ENCODE results near the gene ASB11. TPM values are rescaled to one million over a fixed set of nuclear protein-coding genes. Genes with fewer than 3 reads are reported as not detected.

The ASB11 gene
- total RNA-seq, 2 donors from 2014 or later: not detected

GRCh38 chrX:15356444-15356843, 41.0 kb upstream of the ASB11 start:
- no peaks in the 10 kb centered on the region for H3K36me3 ChIP-seq (ENCODE audit: control insufficient read depth, insufficient read depth, low read length)
- H3K9me3 ChIP-seq (ENCODE audit: control insufficient read depth, low read length): no peaks in the 10 kb centered on the region
- H3K27ac ChIP-seq (ENCODE audit: low read depth, low read length): no peak overlapping the region
- H3K27me3 ChIP-seq (ENCODE audit: control insufficient read depth, insufficient read depth, low read length, poor library complexity, severe bottlenecking): no peaks in the 10 kb centered on the region
- Mint-ChIP-seq H3K4me3 (no peak overlapping the region), H3K4me1 (no peaks in the 10 kb centered on the region), H3K27me3 (ENCODE audit: insufficient read depth) (peaks cover 11% of the 10 kb centered on the region), H3K36me3 (ENCODE audit: low read depth) (no peaks in the 10 kb centered on the region), H3K27ac (no peak overlapping the region), H3K9me3 (no peaks in the 10 kb centered on the region)
- no peak overlapping the region for H3K9ac ChIP-seq (ENCODE audit: extremely low read depth, low read length, poor library complexity, severe bottlenecking)
- no peak for TF ChIP-seq CTCF (conservative IDR thresholded peaks at IDR 0.05)
- DNase-seq: no peak
- H3K4me3 ChIP-seq (ENCODE audit: low read length): no peak overlapping the region
- no peaks in the 10 kb centered on the region for H3K4me1 ChIP-seq (ENCODE audit: control insufficient read depth, insufficient read depth, low read length)
- 100% methylated on average over 1 of the region's 1 CpG; no CpG with 5 or more reads in 1 of the 2 experiments for WGBS, 2 experiments (ENCODE audit: insufficient coverage in 1 of 2, insufficient read length in 1 of 2)

GRCh38 chrX:15350329-15350996, 35.0 kb upstream of the ASB11 start:
- no peak for TF ChIP-seq CTCF (conservative IDR thresholded peaks at IDR 0.05)
- H3K9me3 ChIP-seq (ENCODE audit: control insufficient read depth, low read length): no peaks in the 10 kb centered on the region
- no peak overlapping the region for H3K27ac Mint-ChIP-seq
- 74 to 79% methylated on average over 3 to 8 of the region's 8 CpGs for WGBS, 2 experiments (ENCODE audit: insufficient coverage in 1 of 2, insufficient read length in 1 of 2)
- H3K36me3 Mint-ChIP-seq (ENCODE audit: low read depth): no peaks in the 10 kb centered on the region
- H3K4me1 ChIP-seq (ENCODE audit: control insufficient read depth, insufficient read depth, low read length): no peaks in the 10 kb centered on the region
- no peaks in the 10 kb centered on the region for H3K36me3 ChIP-seq (ENCODE audit: control insufficient read depth, insufficient read depth, low read length)
- H3K9ac ChIP-seq (ENCODE audit: extremely low read depth, low read length, poor library complexity, severe bottlenecking): no peak overlapping the region
- H3K27me3 ChIP-seq (ENCODE audit: control insufficient read depth, insufficient read depth, low read length, poor library complexity, severe bottlenecking): no peaks in the 10 kb centered on the region
- no peak overlapping the region for H3K4me3 ChIP-seq (ENCODE audit: low read length)
- no peaks in the 10 kb centered on the region for H3K9me3 Mint-ChIP-seq
- no peak overlapping the region for H3K4me3 Mint-ChIP-seq
- DNase-seq: peak; percentile 82
- no peaks in the 10 kb centered on the region for H3K4me1 Mint-ChIP-seq
- H3K27ac ChIP-seq (ENCODE audit: low read depth, low read length): no peak overlapping the region
- peaks cover 20% of the 10 kb centered on the region for H3K27me3 Mint-ChIP-seq (ENCODE audit: insufficient read depth)

- Mint-ChIP-seq H3K27ac (no peak overlapping the region), H3K9me3 (no peaks in the 10 kb centered on the region), H3K27me3 (ENCODE audit: insufficient read depth) (peaks cover 26% of the 10 kb centered on the region), H3K4me1 (no peaks in the 10 kb centered on the region), H3K36me3 (ENCODE audit: low read depth) (no peaks in the 10 kb centered on the region), H3K4me3 (no peak overlapping the region)
- 0 to 35% methylated on average over 1 to 2 of the region's 2 CpGs for WGBS, 2 experiments (ENCODE audit: insufficient coverage in 1 of 2, insufficient read length in 1 of 2)
- no peak overlapping the region for H3K9ac ChIP-seq (ENCODE audit: extremely low read depth, low read length, poor library complexity, severe bottlenecking)
- H3K4me1 ChIP-seq (ENCODE audit: control insufficient read depth, insufficient read depth, low read length): no peaks in the 10 kb centered on the region
- H3K27ac ChIP-seq (ENCODE audit: low read depth, low read length): no peak overlapping the region
- no peak overlapping the region for H3K4me3 ChIP-seq (ENCODE audit: low read length)
- no peaks in the 10 kb centered on the region for H3K36me3 ChIP-seq (ENCODE audit: control insufficient read depth, insufficient read depth, low read length)
- no peaks in the 10 kb centered on the region for H3K9me3 ChIP-seq (ENCODE audit: control insufficient read depth, low read length)
- peak; percentile 80 for TF ChIP-seq CTCF (conservative IDR thresholded peaks at IDR 0.05)
- no peaks in the 10 kb centered on the region for H3K27me3 ChIP-seq (ENCODE audit: control insufficient read depth, insufficient read depth, low read length, poor library complexity, severe bottlenecking)
- peak; percentile 74 for DNase-seq
These were observed 33.6 kb upstream of the ASB11 start for GRCh38 chrX:15349046-15349445.

Data from endodermal cell (in vitro differentiated cells).